ENCODE data around the gene LAMC1.
A peak's percentile ranks its signal among the peaks of the same experiment; 100 is the strongest.

LAMC1 gene

GRCh38 chr1:183079712-183080388 lies 56.6 kb downstream of the LAMC1 start:
- no peak for DNase-seq (ENCODE audit: low spot score)

DNA sequence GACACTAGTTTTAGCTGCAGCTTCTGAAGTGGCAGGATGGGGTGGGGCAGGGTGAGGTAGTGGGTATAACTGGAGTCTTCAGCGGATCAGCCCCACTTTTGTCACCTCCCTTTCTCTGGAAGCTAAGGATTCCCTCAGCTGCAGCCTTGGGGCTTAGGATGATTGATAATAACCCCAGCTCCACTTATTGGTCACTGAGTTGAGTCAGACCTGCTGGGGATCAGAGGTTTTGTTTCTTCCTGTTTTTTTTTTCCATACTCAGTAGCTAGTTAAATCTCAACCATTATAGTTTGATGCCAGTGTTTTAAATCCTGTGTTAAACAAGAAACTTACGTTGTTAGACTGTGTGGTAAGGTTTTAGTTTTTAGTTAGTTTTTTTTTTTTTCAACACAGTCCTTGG lies 57.2 kb downstream of the LAMC1 start:
- no peak for DNase-seq (ENCODE audit: low spot score)

GRCh38 chr1:183081402-183082120 lies 58.3 kb downstream of the LAMC1 start:
- peak; percentile 64 for DNase-seq (ENCODE audit: low spot score)

- no peak for DNase-seq (ENCODE audit: low spot score)
These were observed 59.4 kb downstream of the LAMC1 start for GRCh38 chr1:183082650-183083049.

DNA sequence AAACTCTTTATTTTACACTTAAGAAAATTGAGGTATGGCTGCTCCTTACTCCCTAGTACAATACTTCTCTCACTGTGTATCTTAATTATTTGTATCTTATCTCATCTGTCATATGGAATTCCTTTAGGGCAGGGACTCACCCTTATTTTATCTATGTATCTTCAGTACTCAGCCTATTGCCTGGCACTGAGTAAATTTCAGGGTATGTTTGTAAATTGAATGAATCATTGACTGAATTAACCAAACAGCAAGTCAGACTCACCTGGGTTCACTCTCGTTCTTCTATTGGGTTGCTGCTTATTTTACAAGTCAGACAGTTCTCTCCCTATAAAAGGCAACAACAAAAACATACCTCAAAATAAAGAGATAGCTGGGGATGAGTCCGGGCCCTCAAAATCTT lies 63.8 kb downstream of the LAMC1 start:
- DNase-seq (ENCODE audit: low spot score), result no peak

GRCh38 chr1:183089025-183089639 lies 65.9 kb downstream of the LAMC1 start:
- DNase-seq (ENCODE audit: low spot score), result no peak

GRCh38 chr1:183090391-183091006 lies 67.3 kb downstream of the LAMC1 start:
- peak; percentile 92 for DNase-seq (ENCODE audit: low spot score)

DNA sequence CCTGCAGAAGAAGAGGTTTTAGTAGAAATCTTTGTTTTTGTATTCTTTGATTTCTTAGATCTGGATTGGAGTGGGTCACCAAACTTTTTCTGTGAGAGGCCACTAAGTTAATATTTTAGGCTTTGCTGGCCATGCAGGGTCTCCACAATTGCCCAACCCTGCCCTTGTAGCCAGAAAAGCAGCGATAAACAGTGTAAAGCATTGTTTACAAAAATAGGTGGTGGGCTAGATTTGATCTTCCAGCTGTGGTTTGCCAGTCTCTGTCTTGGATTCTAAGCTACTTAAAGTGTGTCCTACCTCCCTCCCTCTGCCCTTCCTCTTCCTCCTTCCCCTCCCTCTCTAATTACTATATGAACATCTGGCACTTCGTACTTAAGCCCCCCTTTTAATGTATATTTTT lies 68.0 kb downstream of the LAMC1 start:
- DNase-seq (ENCODE audit: low spot score), result no peak

GRCh38 chr1:183092350-183092749 lies 69.1 kb downstream of the LAMC1 start:
- DNase-seq (ENCODE audit: low spot score), result no peak

GRCh38 chr1:183093066-183093668 lies 69.9 kb downstream of the LAMC1 start:
- DNase-seq (ENCODE audit: low spot score), result no peak

DNA sequence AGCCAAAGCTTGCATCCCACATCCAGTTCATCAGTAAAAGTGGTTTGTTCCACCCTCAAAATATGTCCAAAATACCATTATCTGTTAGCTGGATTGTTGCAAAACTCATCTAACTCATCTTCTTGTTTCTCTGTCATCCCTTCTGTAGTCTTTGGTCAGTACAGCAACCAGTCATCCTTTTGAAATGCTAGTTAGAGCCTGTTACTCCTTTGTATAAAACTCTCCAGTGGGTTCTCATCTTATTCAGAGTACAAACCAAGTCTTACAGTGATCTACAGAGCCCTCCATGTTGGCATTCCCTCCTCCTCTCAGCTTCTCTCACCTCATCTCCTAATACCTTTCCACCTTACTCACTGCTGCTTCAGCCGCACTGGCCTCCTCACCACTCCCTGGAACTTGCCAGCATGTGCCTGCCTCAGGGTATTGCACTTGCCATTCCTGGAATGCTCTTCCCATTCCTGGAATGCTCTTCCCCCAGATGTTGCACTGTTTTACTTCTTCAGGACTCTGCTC lies 70.6 kb downstream of the LAMC1 start:
- no peak for DNase-seq (ENCODE audit: low spot score)

DNA sequence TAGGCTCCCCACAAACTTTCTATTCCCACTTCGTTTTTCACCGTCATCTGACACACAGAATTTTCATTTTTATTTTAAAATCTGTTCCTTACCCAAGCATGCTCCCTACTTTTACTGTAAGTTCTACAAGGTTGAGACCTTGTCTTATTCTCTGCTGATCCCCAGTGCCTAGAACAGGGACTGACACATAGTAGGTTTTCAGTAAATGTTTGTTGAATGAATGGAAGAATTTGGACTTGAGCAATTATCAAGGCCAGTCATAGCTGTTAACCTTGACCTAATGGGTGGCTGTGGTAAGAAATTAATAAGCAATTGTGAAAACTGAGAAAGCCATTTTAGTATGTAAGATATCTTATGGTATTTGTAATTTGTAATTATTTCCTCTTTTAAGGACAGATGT lies 71.1 kb downstream of the LAMC1 start:
- DNase-seq (ENCODE audit: low spot score), result no peak

DNA sequence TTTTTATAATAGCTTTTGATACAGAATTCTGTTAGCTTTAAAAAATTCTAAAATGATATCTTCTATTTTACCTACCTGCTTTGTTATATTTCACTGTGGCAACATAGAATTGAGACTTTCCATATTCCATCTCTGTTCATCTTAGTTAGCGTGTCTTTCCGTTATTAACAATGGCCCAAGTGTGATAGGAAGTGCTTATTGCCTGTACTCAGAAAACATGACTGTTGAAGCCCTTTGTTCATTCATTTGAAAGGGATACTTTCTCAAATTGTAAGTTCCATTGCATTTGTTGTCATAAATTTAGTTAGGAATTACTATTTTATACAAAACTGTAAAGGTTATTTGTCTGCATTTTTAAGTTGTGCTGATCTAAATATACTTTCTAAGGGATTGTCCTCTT lies 73.1 kb downstream of the LAMC1 start:
- peak; percentile 58 for DNase-seq (ENCODE audit: low spot score)

DNA sequence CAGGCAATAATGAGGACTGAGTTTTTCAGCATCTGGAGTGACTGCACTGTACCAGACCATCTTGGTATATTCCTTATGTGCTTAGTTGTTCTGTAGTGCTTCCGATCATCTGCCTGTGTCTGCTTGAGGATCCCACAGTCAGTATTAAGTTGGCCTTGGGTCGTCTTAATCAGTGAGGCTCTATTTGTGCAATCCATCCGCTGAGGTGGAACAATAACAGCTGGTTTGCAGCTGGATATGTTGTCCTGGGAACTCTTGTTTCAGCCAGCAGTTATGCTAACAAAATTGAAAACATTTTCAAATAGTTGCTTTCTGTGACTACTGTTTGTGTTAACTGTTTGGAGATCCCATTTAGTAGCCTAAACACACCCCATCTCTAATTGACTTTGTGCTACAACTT lies 73.7 kb downstream of the LAMC1 start:
- DNase-seq (ENCODE audit: low spot score), result no peak

DNA sequence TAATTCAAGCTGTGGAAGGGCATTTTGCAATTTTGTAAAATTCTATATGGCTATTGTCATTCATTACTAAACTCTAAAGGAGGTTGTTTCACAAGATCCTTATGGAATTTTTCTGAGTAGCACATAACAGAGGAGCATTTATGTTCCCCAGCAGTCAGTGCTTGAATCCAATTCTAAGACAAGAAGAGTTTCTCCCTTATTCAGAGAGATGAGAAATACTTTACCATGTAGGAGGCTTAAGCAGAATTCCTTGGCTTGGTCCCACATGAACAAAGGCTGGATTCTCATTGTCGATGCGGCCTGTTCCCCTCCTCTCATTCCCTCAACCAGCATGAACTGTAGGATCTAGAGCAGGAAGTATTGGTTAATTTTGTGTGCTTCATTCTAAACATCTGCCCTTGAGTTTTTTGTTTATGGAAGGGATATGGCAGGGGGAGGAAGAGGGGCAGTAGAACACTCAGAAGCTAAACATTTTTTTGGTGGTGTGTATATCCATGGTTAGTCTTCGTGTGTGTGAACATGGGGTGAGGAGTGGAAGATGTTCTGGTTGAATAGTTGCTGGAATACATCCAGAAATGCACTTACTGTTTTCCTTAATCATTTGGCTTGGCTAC lies 74.3 kb downstream of the LAMC1 start:
- peak; percentile 94 for DNase-seq (ENCODE audit: low spot score)

DNA sequence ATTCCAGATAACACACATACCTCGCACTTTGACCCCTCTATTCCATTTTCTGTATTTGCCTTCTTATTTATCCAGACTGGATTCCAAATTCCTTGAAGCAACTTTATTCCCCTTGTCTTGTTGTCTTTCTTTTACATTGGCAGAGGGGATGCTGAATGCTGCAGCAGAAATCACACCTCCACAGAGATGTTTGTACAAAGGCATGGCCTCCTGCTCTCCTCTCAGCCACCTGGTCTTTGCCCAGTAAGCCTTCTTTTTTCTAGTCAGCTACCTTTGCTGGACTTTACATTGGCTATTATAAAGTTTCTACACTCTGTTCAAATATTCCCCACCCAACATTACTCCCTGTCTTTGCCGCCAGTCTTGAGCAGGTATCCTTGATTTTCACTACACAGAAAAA lies 75.1 kb downstream of the LAMC1 start:
- DNase-seq (ENCODE audit: low spot score), result no peak

- DNase-seq (ENCODE audit: low spot score), result no peak
These were observed 77.2 kb downstream of the LAMC1 start for GRCh38 chr1:183100361-183100974.

DNA sequence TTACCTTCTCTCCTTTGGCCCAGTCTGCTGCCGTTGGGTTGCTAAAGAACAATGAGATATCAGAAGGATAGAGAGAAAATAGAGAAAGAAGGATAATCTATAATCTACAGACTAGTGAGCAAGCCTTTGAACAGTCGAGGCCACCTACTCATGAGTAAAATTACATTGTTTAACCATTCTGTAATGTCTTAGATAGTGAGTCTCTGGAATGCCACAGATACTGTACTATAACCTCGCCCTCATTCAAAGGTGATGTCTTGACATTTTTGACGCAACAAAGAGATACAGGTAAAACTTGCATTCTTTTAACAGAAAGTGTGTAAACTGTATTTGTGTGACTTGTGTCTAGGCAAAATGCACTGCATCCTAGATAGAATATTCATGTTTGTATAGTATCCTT lies 77.9 kb downstream of the LAMC1 start:
- no peak for DNase-seq (ENCODE audit: low spot score)

GRCh38 chr1:183101841-183102276 lies 78.6 kb downstream of the LAMC1 start:
- DNase-seq (ENCODE audit: low spot score), result no peak

GRCh38 chr1:183103147-183103546 lies 79.9 kb downstream of the LAMC1 start:
- no peak for DNase-seq (ENCODE audit: low spot score)

DNA sequence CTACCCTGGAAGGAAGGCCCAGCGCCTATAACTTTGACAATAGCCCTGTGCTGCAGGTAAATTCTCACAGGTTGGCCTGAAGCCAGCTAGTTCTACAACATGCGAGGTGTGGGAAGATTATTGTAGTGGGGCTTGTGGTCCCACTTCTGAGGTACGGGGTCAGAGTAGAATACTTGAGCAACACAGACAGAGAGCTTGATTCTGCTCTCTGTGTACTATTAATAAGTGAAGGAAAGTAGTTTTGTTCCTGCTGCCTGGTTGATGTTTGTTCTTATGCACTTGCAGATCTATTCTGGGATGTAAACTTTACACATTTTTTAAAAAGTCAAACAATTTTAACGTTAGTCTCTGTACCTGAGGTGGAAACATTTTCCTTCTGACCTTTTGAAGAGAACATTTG lies 80.4 kb downstream of the LAMC1 start:
- DNase-seq (ENCODE audit: low spot score), result no peak

All from COLO829 (cell line).